Small intestine (tissue), 7 donors: ENCODE measurements around the gene C1orf21. TPM values are rescaled to one million over a fixed set of nuclear protein-coding genes. Genes with fewer than 3 reads are reported as not detected.
A peak's percentile ranks its signal among the peaks of the same experiment; 100 is the strongest.

Source experiments
- DNase-seq, 2 donors: peaks; one replicate each; pipeline versions ENCODE4 v3.0.0 to v3.0.0-alpha.2; 2013
- FAIRE-seq: peaks from 2 replicates; lab custom pipeline; 2012; peaks lifted over from hg19 to GRCh38; lab: Jason Lieb, UNC
- H3K27ac ChIP-seq, 3 donors: one replicate each; pipeline ENCODE4 v1.5.1; 2013; ENCODE audit warnings: low read length in 2 of 3, mild to moderate bottlenecking in 2 of 3, control low read depth in 1 of 3, inconsistent platforms in 1 of 3, low read depth in 1 of 3, moderate library complexity in 1 of 3
- H3K27me3 ChIP-seq, 3 donors: one replicate each; pipeline ENCODE4 v1.6.1; 2013; ENCODE audit warnings: low read length in 3 of 3, inconsistent platforms in 1 of 3; ENCODE audit not compliant: control insufficient read depth in 3 of 3, insufficient read depth in 3 of 3
- H3K36me3 ChIP-seq, 3 donors: one replicate each; pipeline ENCODE4 v1.6.1; 2013; ENCODE audit warnings: low read length in 3 of 3, inconsistent platforms in 1 of 3, low read depth in 1 of 3, mild to moderate bottlenecking in 1 of 3, moderate library complexity in 1 of 3; ENCODE audit not compliant: control insufficient read depth in 3 of 3, insufficient read depth in 2 of 3
- H3K4me1 ChIP-seq, 3 donors: one replicate each; pipeline ENCODE4 v1.6.1; 2013; ENCODE audit warnings: low read length in 2 of 3, inconsistent platforms in 1 of 3, low read depth in 1 of 3, mild to moderate bottlenecking in 1 of 3, moderate library complexity in 1 of 3; ENCODE audit not compliant: control insufficient read depth in 3 of 3, insufficient read depth in 2 of 3
- H3K4me3 ChIP-seq, 3 donors: one replicate each; pipeline ENCODE4 v1.5.1; 2013; ENCODE audit warnings: low read length in 3 of 3, control low read depth in 1 of 3, inconsistent platforms in 1 of 3, low read depth in 1 of 3, mild to moderate bottlenecking in 1 of 3, moderate library complexity in 1 of 3
- H3K9me3 ChIP-seq, 2 donors: one replicate each; pipeline ENCODE4 v1.6.1; 2013; ENCODE audit warnings: low read depth in 1 of 2, low read length in 1 of 2; ENCODE audit not compliant: control insufficient read depth in 2 of 2, insufficient read depth in 1 of 2
- WGBS, 3 donors: extraction: QIAGEN DNeasy Blood & Tissue Kit; methylation state at CpG; one replicate each; pipeline ENCODE4 v1.1.7; 2013; 5-methylcytosine and 5-hydroxymethylcytosine counted together
- polyA plus RNA-seq, 4 donors: library from polyadenylated mRNA; stranded (reverse) in 3 of 4; unstranded in 1 of 4; fragments of 200-250 nt in 3 of 4; fragments of 120-200 nt in 1 of 4; gene quantifications; one replicate each; pipeline versions ENCODE4 v1.2.1 to v1.2.3, GENCODE V29; 2013
- donor health status: healthy with polysubstance abuse.
- donor health status: control.
- donor health status: control.
- donor health status: Bipolar disorder and iron deficiency.
- donor health status: healthy.

The C1orf21 gene
- polyA plus RNA-seq, 4 donors = 36.5 to 78.3 (median 58.9) TPM

GRCh38 chr1:184531296-184531695 is 144.5 kb downstream of the C1orf21 start:
- Histone ChIP-seq H3K27ac (no peak overlapping the region), H3K9me3 (peaks cover 0 to 4% of the 10 kb centered on the region in 2 donors), H3K36me3 (peaks cover 0 to 2% (median 0%) of the 10 kb centered on the region in 3 donors), H3K4me3 (no peak overlapping the region), H3K4me1 (peaks cover 0 to 12% (median 3%) of the 10 kb centered on the region in 3 donors), H3K27me3 (no peaks in the 10 kb centered on the region)
- DNase-seq (no peak), FAIRE-seq (no peak)
- 67 to 91% (median 88%) methylated on average over 1 of the region's 1 CpG for WGBS, 3 donors

DNA sequence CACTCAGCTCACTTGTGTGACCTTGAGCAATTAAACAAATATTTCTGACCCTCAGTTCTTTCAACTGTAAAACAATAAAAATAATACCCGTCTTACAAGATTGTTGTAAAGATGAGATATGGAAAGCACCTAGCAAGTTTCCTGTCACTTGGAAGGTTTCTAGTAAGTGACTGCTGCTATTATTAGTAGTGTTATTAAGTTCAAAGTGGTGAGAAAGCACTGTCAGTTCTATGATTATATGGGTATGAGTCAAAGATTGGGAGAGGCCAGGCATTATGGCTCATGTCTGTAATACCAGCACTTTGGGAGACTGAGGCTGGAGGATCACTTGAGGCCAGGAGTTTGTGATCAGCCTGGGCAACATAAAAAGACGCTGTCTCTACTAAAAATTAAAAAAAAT is 145.4 kb downstream of the C1orf21 start:
- WGBS, 3 donors = 45 to 64% (median 55%) methylated on average over 2 of the region's 2 CpGs
- Histone ChIP-seq H3K9me3 (peaks cover 0 to 6% of the 10 kb centered on the region in 2 donors), H3K4me3 (no peak overlapping the region), H3K27me3 (no peaks in the 10 kb centered on the region), H3K27ac (peak overlapping the region in 1 of 3 donors; percentile 38), H3K36me3 (peaks cover 0 to 2% (median 0%) of the 10 kb centered on the region in 3 donors), H3K4me1 (peaks cover 0 to 12% (median 3%) of the 10 kb centered on the region in 3 donors)
- DNase-seq = no peak
- FAIRE-seq = no peak

GRCh38 chr1:184533049-184533448 is 146.2 kb downstream of the C1orf21 start:
- peak overlapping the region in 1 of 3 donors; percentile 48 for H3K27ac ChIP-seq
- peaks cover 0 to 2% (median 0%) of the 10 kb centered on the region in 3 donors for H3K36me3 ChIP-seq
- WGBS, 3 donors = 58 to 82% (median 78%) methylated on average over 2 of the region's 2 CpGs

GRCh38 chr1:184533915-184534314 is 147.1 kb downstream of the C1orf21 start:
- Histone ChIP-seq H3K27me3 (no peaks in the 10 kb centered on the region), H3K4me1 (peaks cover 0 to 12% (median 3%) of the 10 kb centered on the region in 3 donors), H3K36me3 (peaks cover 0 to 2% (median 0%) of the 10 kb centered on the region in 3 donors), H3K9me3 (peaks cover 0 to 6% of the 10 kb centered on the region in 2 donors), H3K4me3 (no peak overlapping the region), H3K27ac (peak overlapping the region in 1 of 3 donors; percentile 68)
- no peak for DNase-seq
- WGBS, 3 donors = 67 to 76% (median 68%) methylated on average over 4 of the region's 4 CpGs
- FAIRE-seq = no peak

More at GRCh38 chr1:184533049-184533448, 146.2 kb downstream of the C1orf21 start:
- DNase-seq (no peak), FAIRE-seq (no peak)
- no peaks in the 10 kb centered on the region for H3K27me3 ChIP-seq
- no peak overlapping the region for H3K4me3 ChIP-seq
- H3K4me1 ChIP-seq = peaks cover 0 to 12% (median 3%) of the 10 kb centered on the region in 3 donors
- peaks cover 0 to 6% of the 10 kb centered on the region in 2 donors for H3K9me3 ChIP-seq

GRCh38 chr1:184534690-184535089 is 147.9 kb downstream of the C1orf21 start:
- DNase-seq (no peak), FAIRE-seq (no peak)
- H3K9me3 ChIP-seq = peaks cover 0 to 6% of the 10 kb centered on the region in 2 donors
- H3K4me1 ChIP-seq = peaks cover 0 to 12% (median 3%) of the 10 kb centered on the region in 3 donors
- H3K4me3 ChIP-seq = no peak overlapping the region
- no peaks in the 10 kb centered on the region for H3K27me3 ChIP-seq
- peak overlapping the region in 1 of 3 donors; percentile 93 for H3K27ac ChIP-seq
- H3K36me3 ChIP-seq = peaks cover 0 to 2% (median 0%) of the 10 kb centered on the region in 3 donors
- 75 to 84% (median 81%) methylated on average over 7 of the region's 7 CpGs for WGBS, 3 donors

- DNase-seq (no peak), FAIRE-seq (no peak)
- Histone ChIP-seq H3K4me3 (no peak overlapping the region), H3K36me3 (peaks cover 0 to 2% (median 0%) of the 10 kb centered on the region in 3 donors), H3K27ac (peak overlapping the region in 2 of 3 donors; percentile 2 to 93), H3K4me1 (peaks cover 0 to 12% (median 3%) of the 10 kb centered on the region in 3 donors), H3K9me3 (peaks cover 0 to 6% of the 10 kb centered on the region in 2 donors), H3K27me3 (no peaks in the 10 kb centered on the region)
- WGBS, 3 donors = 58 to 87% (median 82%) methylated on average over 5 of the region's 5 CpGs
These were observed 148.6 kb downstream of the C1orf21 start for GRCh38 chr1:184535191-184535970.

GRCh38 chr1:184536246-184536985 is 149.6 kb downstream of the C1orf21 start:
- no peak for FAIRE-seq
- 89 to 96% (median 90%) methylated on average over 8 of the region's 8 CpGs for WGBS, 3 donors
- H3K36me3 ChIP-seq = peaks cover 0 to 2% (median 0%) of the 10 kb centered on the region in 3 donors

DNA sequence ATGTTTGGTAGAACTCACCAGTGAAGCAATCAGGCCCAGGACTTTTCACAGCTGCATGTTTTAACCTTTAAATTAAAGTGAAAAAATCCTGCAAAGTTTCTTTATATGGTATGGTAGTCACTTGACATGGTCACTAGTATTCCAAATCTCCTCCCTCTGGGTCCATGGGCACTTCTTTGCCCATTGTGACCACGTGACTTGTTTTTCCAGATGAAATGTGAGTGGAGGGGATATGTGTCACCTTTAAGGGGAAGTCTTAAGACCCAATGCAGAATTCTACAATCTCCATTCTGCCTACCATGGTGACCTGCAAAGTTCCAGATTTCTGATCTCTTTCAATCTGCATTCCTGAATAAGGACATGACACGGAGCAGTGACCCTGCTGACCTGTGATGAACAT is 152.8 kb downstream of the C1orf21 start:
- Histone ChIP-seq H3K4me3 (no peak overlapping the region), H3K36me3 (peaks cover 0 to 2% (median 0%) of the 10 kb centered on the region in 3 donors), H3K9me3 (peaks cover 0 to 6% of the 10 kb centered on the region in 2 donors), H3K27ac (no peak overlapping the region), H3K27me3 (no peaks in the 10 kb centered on the region), H3K4me1 (peaks cover 0 to 3% (median 2%) of the 10 kb centered on the region in 3 donors)
- no peak for DNase-seq
- WGBS, 3 donors = 88 to 95% (median 89%) methylated on average over 2 of the region's 2 CpGs
- FAIRE-seq = no peak

More at GRCh38 chr1:184536246-184536985, 149.6 kb downstream of the C1orf21 start:
- Histone ChIP-seq H3K27ac (peak overlapping the region in 1 of 3 donors; percentile 84), H3K27me3 (no peaks in the 10 kb centered on the region), H3K4me3 (no peak overlapping the region), H3K4me1 (peaks cover 0 to 12% (median 3%) of the 10 kb centered on the region in 3 donors), H3K9me3 (peaks cover 0 to 6% of the 10 kb centered on the region in 2 donors)
- no peak for DNase-seq
